Smooth muscle cell (in vitro differentiated cells): ENCODE measurements around the gene TET3. TPM values are rescaled to one million over a fixed set of nuclear protein-coding genes. Genes with fewer than 3 reads are reported as not detected.

ENCODE experiments used
- DNase-seq: peaks from one replicate; lab custom pipeline; 2025; ENCODE audit not compliant: unreplicated experiment; lab: John Stamatoyannopoulos, UW
- H2AFZ ChIP-seq: fragments of 200-600 bp; sonication (generic); 2 replicates; pipeline ENCODE4 v1.6.0; 2016; ENCODE audit warnings: antibody characterized with exemption, low read depth, mild to moderate bottlenecking
- H3F3A ChIP-seq: fragments of 200-600 bp; sonication (generic); 2 replicates; pipeline ENCODE4 v1.6.0; 2017; ENCODE audit warnings: antibody characterized with exemption, low read depth
- H3K27ac ChIP-seq: fragments of 200-600 bp; sonication (generic); 2 replicates; pipeline ENCODE4 v1.5.1; 2016; ENCODE audit warnings: low read depth, mild to moderate bottlenecking
- H3K27me3 ChIP-seq: fragments of 200-600 bp; sonication (generic); 2 replicates; pipeline ENCODE4 v1.6.1; 2016; ENCODE audit warnings: low read depth, mild to moderate bottlenecking
- H3K36me3 ChIP-seq: fragments of 200-600 bp; sonication (generic); 2 replicates; pipeline ENCODE4 v1.5.1; 2016; ENCODE audit warnings: low read depth
- H3K4me1 ChIP-seq: fragments of 200-600 bp; sonication (generic); 2 replicates; pipeline ENCODE4 v1.5.1; 2016; ENCODE audit warnings: low read depth
- H3K4me2 ChIP-seq: fragments of 200-600 bp; sonication (generic); 2 replicates; pipeline ENCODE4 v1.6.0; 2016; ENCODE audit warnings: mild to moderate bottlenecking
- H3K4me3 ChIP-seq: fragments of 200-600 bp; sonication (generic); 2 replicates; pipeline ENCODE4 v1.5.1; 2016; ENCODE audit warnings: mild to moderate bottlenecking
- H3K79me2 ChIP-seq: fragments of 200-600 bp; sonication (generic); 2 replicates; pipeline ENCODE4 v1.6.0; 2016; ENCODE audit warnings: low read depth, mild to moderate bottlenecking
- H3K9ac ChIP-seq: fragments of 200-600 bp; sonication (generic); 2 replicates; pipeline ENCODE4 v1.6.0; 2016; ENCODE audit warnings: low read depth
- H3K9me3 ChIP-seq: fragments of 200-600 bp; sonication (generic); replicated peaks from 2 replicates; pipeline ENCODE4 v1.5.1; 2016; ENCODE audit warnings: low read depth
- H4K20me1 ChIP-seq: fragments of 200-600 bp; sonication (generic); 2 replicates; pipeline ENCODE4 v1.6.0; 2016; ENCODE audit warnings: low read depth
- WGBS: methylation state at CpG from one replicate; pipeline ENCODE4 v1.1.7; 2016; ENCODE audit warnings: low lambda C conversion rate; 5-methylcytosine and 5-hydroxymethylcytosine counted together
- polyA plus RNA-seq: library from polyadenylated mRNA; unstranded; fragments of >200 nt; fragmentation: Nextera tagmentation; extraction: Ambion mirVana; gene quantifications from 2 replicates; pipeline ENCODE4 v1.2.1, GENCODE V29; 2016
- total RNA-seq: library from RNA; depleted of rRNA; stranded (reverse); fragments of >200 nt; gene quantifications from 2 replicates; pipeline ENCODE4 v1.2.3, GENCODE V29; 2014
- TF ChIP-seq, protein P1 (sequence below): fragments of 200-600 bp; sonication (generic); IDR thresholded peaks from 2 replicates; pipeline ENCODE4 v1.5.1; 2017; ENCODE audit warnings: borderline replicate concordance, mild to moderate bottlenecking, antibody characterized with exemption; ENCODE audit not compliant: insufficient read depth, poor library complexity, severe bottlenecking

TET3 gene
- total and polyA plus RNA-seq, 2 experiments from 2014 or later, result 3.2 to 12.7 TPM

DNA sequence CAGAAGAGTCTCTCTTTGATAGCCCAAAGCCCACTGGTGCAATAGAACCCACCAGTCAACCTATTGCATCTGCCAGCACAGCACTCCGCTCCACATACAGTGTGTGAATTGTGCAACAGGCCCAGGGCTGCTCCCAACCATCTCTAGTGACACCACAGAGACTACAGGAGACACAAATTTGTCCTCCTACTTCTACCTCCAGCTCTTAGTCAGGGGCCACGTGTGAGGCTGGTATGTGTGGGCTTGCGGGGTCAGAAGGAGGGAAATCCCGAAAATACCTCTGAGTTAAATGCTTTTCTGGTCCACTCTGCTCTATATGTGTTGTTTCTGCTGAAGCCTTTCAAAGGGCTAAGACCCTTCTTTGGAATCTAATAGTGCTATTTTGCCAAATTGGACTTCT, 40.0 kb upstream of the TET3 start:
- Histone ChIP-seq H3K4me3 (no peak overlapping the region), H3K27me3 (no peaks in the 10 kb centered on the region), H3K4me1 (peaks cover 7% of the 10 kb centered on the region), H3K9me3 (no peaks in the 10 kb centered on the region), H3K9ac (no peak overlapping the region), H2AFZ (no peak overlapping the region), H3K36me3 (peaks cover 6% of the 10 kb centered on the region), H3K4me2 (no peak overlapping the region), H3F3A (no peaks in the 10 kb centered on the region), H4K20me1 (peaks cover 99% of the 10 kb centered on the region), H3K27ac (no peak overlapping the region), H3K79me2 (peaks cover 66% of the 10 kb centered on the region)
- TF ChIP-seq, protein P1, sequence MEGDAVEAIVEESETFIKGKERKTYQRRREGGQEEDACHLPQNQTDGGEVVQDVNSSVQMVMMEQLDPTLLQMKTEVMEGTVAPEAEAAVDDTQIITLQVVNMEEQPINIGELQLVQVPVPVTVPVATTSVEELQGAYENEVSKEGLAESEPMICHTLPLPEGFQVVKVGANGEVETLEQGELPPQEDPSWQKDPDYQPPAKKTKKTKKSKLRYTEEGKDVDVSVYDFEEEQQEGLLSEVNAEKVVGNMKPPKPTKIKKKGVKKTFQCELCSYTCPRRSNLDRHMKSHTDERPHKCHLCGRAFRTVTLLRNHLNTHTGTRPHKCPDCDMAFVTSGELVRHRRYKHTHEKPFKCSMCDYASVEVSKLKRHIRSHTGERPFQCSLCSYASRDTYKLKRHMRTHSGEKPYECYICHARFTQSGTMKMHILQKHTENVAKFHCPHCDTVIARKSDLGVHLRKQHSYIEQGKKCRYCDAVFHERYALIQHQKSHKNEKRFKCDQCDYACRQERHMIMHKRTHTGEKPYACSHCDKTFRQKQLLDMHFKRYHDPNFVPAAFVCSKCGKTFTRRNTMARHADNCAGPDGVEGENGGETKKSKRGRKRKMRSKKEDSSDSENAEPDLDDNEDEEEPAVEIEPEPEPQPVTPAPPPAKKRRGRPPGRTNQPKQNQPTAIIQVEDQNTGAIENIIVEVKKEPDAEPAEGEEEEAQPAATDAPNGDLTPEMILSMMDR, result no peak
- WGBS, result 90% methylated on average over 4 of the region's 4 CpGs
- DNase-seq, result no peak

DNA sequence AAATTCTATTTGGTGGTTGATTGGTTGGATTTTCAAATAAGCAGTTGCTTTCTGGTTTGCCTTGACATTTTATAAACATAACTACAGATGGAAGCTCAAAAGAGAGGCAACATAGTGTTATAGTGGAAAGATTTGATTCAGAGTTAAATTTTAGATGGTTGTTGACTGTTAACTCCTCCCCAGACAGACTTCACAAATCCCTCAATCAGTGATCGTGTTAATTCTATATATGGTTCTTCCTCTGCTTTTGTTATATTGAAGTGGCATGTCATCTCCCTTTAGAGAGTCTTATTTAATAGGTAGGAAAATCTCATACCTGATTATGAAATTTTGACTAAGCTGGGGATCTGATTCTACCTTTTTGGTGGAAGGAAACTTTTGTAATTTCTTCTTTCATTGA, 38.5 kb upstream of the TET3 start:
- no peak overlapping the region for H3K27ac ChIP-seq
- no peak overlapping the region for H2AFZ ChIP-seq
- H3K36me3 ChIP-seq, result peaks cover 6% of the 10 kb centered on the region
- TF ChIP-seq, protein P1, result no peak
- no peaks in the 10 kb centered on the region for H3K9me3 ChIP-seq
- no peaks in the 10 kb centered on the region for H3K4me1 ChIP-seq
- no peaks in the 10 kb centered on the region for H3F3A ChIP-seq
- H3K79me2 ChIP-seq, result peaks cover 51% of the 10 kb centered on the region
- no peak overlapping the region for H3K4me3 ChIP-seq
- H3K4me2 ChIP-seq, result no peak overlapping the region
- H3K27me3 ChIP-seq, result no peaks in the 10 kb centered on the region
- WGBS, result 100% methylated on average over 1 of the region's 1 CpG
- H3K9ac ChIP-seq, result no peak overlapping the region
- no peak for DNase-seq
- peaks cover 99% of the 10 kb centered on the region for H4K20me1 ChIP-seq

DNA sequence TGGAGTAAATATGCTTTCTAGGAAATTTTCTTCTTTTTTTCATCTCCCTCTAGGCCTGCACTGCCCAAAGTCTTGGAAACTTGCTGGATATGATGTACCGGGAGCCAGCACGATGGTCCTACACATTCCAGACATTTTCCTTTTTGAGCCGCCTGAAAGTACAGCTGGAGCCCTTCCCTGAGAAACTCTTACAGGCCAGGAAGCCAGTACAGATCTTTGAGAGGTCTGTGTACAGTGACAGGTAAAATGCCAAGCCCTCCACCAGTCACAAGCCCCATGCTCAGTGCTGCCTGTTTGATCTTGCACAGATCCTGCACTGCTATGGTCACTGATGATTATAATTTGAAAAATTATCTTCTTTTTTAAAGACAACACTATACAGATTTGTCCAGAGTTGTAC, 38.0 kb upstream of the TET3 start:
- Histone ChIP-seq H3K27me3 (no peaks in the 10 kb centered on the region), H3K9me3 (no peaks in the 10 kb centered on the region), H3K27ac (no peak overlapping the region), H3K9ac (no peak overlapping the region), H3K36me3 (peaks cover 8% of the 10 kb centered on the region), H3K79me2 (peaks cover 51% of the 10 kb centered on the region), H3K4me1 (no peaks in the 10 kb centered on the region), H2AFZ (no peak overlapping the region), H3K4me2 (no peak overlapping the region), H3F3A (no peaks in the 10 kb centered on the region), H3K4me3 (no peak overlapping the region), H4K20me1 (peaks cover 99% of the 10 kb centered on the region)
- 74% methylated on average over 3 of the region's 3 CpGs for WGBS
- DNase-seq, result no peak
- TF ChIP-seq, protein P1, result no peak

DNA sequence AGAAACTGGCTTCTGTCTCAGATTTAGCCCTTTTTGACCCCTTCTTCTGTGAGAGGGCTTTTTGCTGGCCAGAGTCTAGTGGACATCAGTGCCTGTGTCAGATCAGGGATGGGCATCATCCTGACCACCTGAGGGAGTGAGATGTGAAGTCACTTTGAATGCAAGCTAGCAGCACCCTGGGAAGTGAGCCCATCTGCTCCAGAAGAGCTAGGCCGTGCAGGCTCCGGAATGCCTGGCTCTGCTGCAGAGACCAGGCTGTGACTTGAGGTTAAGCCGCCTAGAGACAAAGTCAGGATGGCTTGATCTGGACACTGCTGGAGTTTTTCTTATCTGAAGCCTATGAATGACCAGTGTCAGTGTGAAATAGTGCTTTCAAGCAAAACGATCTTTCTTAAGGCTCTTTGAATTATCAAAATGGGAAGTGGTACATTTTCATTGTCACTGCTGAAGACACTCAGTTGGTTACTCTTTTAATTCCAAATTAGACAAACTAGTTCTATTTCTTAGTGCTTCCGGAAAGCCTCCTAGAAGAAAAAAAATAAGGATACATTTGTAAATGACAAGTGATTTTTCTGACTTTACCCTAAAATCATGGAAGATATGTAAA, 37.2 kb upstream of the TET3 start:
- Histone ChIP-seq H3K9ac (no peak overlapping the region), H3K79me2 (peaks cover 43% of the 10 kb centered on the region), H3K27me3 (no peaks in the 10 kb centered on the region), H3K4me1 (no peaks in the 10 kb centered on the region), H2AFZ (no peak overlapping the region), H3K4me2 (no peak overlapping the region), H3K9me3 (no peaks in the 10 kb centered on the region), H3K4me3 (no peak overlapping the region), H3K27ac (no peak overlapping the region), H3F3A (no peaks in the 10 kb centered on the region), H3K36me3 (peaks cover 12% of the 10 kb centered on the region), H4K20me1 (peaks cover 99% of the 10 kb centered on the region)
- TF ChIP-seq, protein P1, result no peak
- WGBS, result 88% methylated on average over 5 of the region's 5 CpGs
- no peak for DNase-seq
